ENCODE data around the gene ZNF831.

Gene ZNF831

GRCh38 chr20:59219211-59219610 is 55.6 kb downstream of the ZNF831 start:
- Histone ChIP-seq H3K4me3 (ENCODE audit: control insufficient read depth in 1 of 7, extremely low read depth in 1 of 7, insufficient read depth in 4 of 7, low read depth in 2 of 7, low read length in 6 of 7) (no peak overlapping the region), H3K9me3 (ENCODE audit: control extremely low read depth in 1 of 5, control insufficient read depth in 4 of 5, insufficient read depth in 2 of 5, low read depth in 1 of 5, low read length in 4 of 5) (no peaks in the 10 kb centered on the region), H3K4me1 (ENCODE audit: control extremely low read depth in 1 of 4, control insufficient read depth in 4 of 4, insufficient read depth in 4 of 4, low read length in 3 of 4) (peaks cover 0 to 20% (median 10%) of the 10 kb centered on the region in 4 experiments), H3K27ac (ENCODE audit: insufficient read depth in 1 of 2, low read depth in 1 of 2, low read length in 2 of 2, poor library complexity in 1 of 2, severe bottlenecking in 2 of 2) (no peak overlapping the region), H3K36me3 (ENCODE audit: control insufficient read depth in 4 of 4, insufficient read depth in 4 of 4, low read length in 3 of 4) (no peaks in the 10 kb centered on the region), H3K27me3 (replicated peaks in 2 of 5; ENCODE audit: control insufficient read depth in 4 of 5, insufficient read depth in 5 of 5, low read length in 4 of 5) (peaks cover 0 to 41% (median 7%) of the 10 kb centered on the region in 5 experiments)
- CTCF ChIA-PET, result no interaction called here
- 97% methylated on average over 8 of the region's 8 CpGs for WGBS (ENCODE audit: insufficient coverage)
- POLR2A ChIA-PET, result no interaction called here
- DNase-seq, result no peak

GRCh38 chr20:59220161-59220560 is 56.5 kb downstream of the ZNF831 start:
- CTCF ChIA-PET, result interaction anchor here (3.9 kb wide), 1 partner anchor 14 kb away, joined by 22 read pairs; no protein-coding TSS in a partner anchor
- Histone ChIP-seq H3K27ac (ENCODE audit: insufficient read depth in 1 of 2, low read depth in 1 of 2, low read length in 2 of 2, poor library complexity in 1 of 2, severe bottlenecking in 2 of 2) (no peak overlapping the region), H3K4me3 (ENCODE audit: control insufficient read depth in 1 of 7, extremely low read depth in 1 of 7, insufficient read depth in 4 of 7, low read depth in 2 of 7, low read length in 6 of 7) (no peak overlapping the region), H3K36me3 (ENCODE audit: control insufficient read depth in 4 of 4, insufficient read depth in 4 of 4, low read length in 3 of 4) (no peaks in the 10 kb centered on the region), H3K27me3 (replicated peaks in 2 of 5; ENCODE audit: control insufficient read depth in 4 of 5, insufficient read depth in 5 of 5, low read length in 4 of 5) (peaks cover 0 to 44% (median 7%) of the 10 kb centered on the region in 5 experiments), H3K4me1 (ENCODE audit: control extremely low read depth in 1 of 4, control insufficient read depth in 4 of 4, insufficient read depth in 4 of 4, low read length in 3 of 4) (peaks cover 0 to 19% (median 10%) of the 10 kb centered on the region in 4 experiments), H3K9me3 (ENCODE audit: control extremely low read depth in 1 of 5, control insufficient read depth in 4 of 5, insufficient read depth in 2 of 5, low read depth in 1 of 5, low read length in 4 of 5) (no peaks in the 10 kb centered on the region)
- 90% methylated on average over 5 of the region's 5 CpGs for WGBS (ENCODE audit: insufficient coverage)
- POLR2A ChIA-PET, result no interaction called here
- no peak for DNase-seq

GRCh38 chr20:59221049-59221706 is 57.6 kb downstream of the ZNF831 start:
- WGBS (ENCODE audit: insufficient coverage), result 87% methylated on average over 9 of the region's 9 CpGs
- no peaks in the 10 kb centered on the region for H3K36me3 ChIP-seq (ENCODE audit: control insufficient read depth in 4 of 4, insufficient read depth in 4 of 4, low read length in 3 of 4)
- H3K27me3 ChIP-seq (replicated peaks in 2 of 5; ENCODE audit: control insufficient read depth in 4 of 5, insufficient read depth in 5 of 5, low read length in 4 of 5), result peaks cover 0 to 51% (median 7%) of the 10 kb centered on the region in 5 experiments
- no peaks in the 10 kb centered on the region for H3K9me3 ChIP-seq (ENCODE audit: control extremely low read depth in 1 of 5, control insufficient read depth in 4 of 5, insufficient read depth in 2 of 5, low read depth in 1 of 5, low read length in 4 of 5)
- ChIA-PET CTCF (interaction anchor here (1.1 to 3.9 kb wide), 8 partner anchors 15 to 234 kb away, joined by 3 to 22 read pairs (median 4); no protein-coding TSS in a partner anchor), POLR2A (interaction anchor here (0.7 kb wide), 1 partner anchor 314 kb away, joined by 3 read pairs; no protein-coding TSS in a partner anchor)
- H3K27ac ChIP-seq (ENCODE audit: insufficient read depth in 1 of 2, low read depth in 1 of 2, low read length in 2 of 2, poor library complexity in 1 of 2, severe bottlenecking in 2 of 2), result no peak overlapping the region
- peak overlapping the region in 1 of 7 experiments; percentile 62 for H3K4me3 ChIP-seq (ENCODE audit: control insufficient read depth in 1 of 7, extremely low read depth in 1 of 7, insufficient read depth in 4 of 7, low read depth in 2 of 7, low read length in 6 of 7)
- H3K4me1 ChIP-seq (ENCODE audit: control extremely low read depth in 1 of 4, control insufficient read depth in 4 of 4, insufficient read depth in 4 of 4, low read length in 3 of 4), result peaks cover 0 to 18% (median 10%) of the 10 kb centered on the region in 4 experiments
- DNase-seq, result no peak

- DNase-seq, result peak in 1 of 3 donors; percentile 23
- no peaks in the 10 kb centered on the region for H3K36me3 ChIP-seq (ENCODE audit: control insufficient read depth in 4 of 4, insufficient read depth in 4 of 4, low read length in 3 of 4)
- ChIA-PET POLR2A (interaction anchor here (0.7 kb wide), 1 partner anchor 314 kb away, joined by 3 read pairs; no protein-coding TSS in a partner anchor), CTCF (interaction anchor here (0.6 to 3.9 kb wide), 15 partner anchors 10 to 351 kb away, joined by 3 to 22 read pairs (median 3); no protein-coding TSS in a partner anchor)
- no peak overlapping the region for H3K27ac ChIP-seq (ENCODE audit: insufficient read depth in 1 of 2, low read depth in 1 of 2, low read length in 2 of 2, poor library complexity in 1 of 2, severe bottlenecking in 2 of 2)
- H3K9me3 ChIP-seq (ENCODE audit: control extremely low read depth in 1 of 5, control insufficient read depth in 4 of 5, insufficient read depth in 2 of 5, low read depth in 1 of 5, low read length in 4 of 5), result no peaks in the 10 kb centered on the region
- peak overlapping the region in 6 of 7 experiments; percentile 35 to 71 (median 62) for H3K4me3 ChIP-seq (ENCODE audit: control insufficient read depth in 1 of 7, extremely low read depth in 1 of 7, insufficient read depth in 4 of 7, low read depth in 2 of 7, low read length in 6 of 7)
- 32% methylated on average over 18 of the region's 18 CpGs for WGBS (ENCODE audit: insufficient coverage)
- peaks cover 0 to 52% (median 7%) of the 10 kb centered on the region in 5 experiments for H3K27me3 ChIP-seq (replicated peaks in 2 of 5; ENCODE audit: control insufficient read depth in 4 of 5, insufficient read depth in 5 of 5, low read length in 4 of 5)
- H3K4me1 ChIP-seq (ENCODE audit: control extremely low read depth in 1 of 4, control insufficient read depth in 4 of 4, insufficient read depth in 4 of 4, low read length in 3 of 4), result peaks cover 0 to 18% (median 10%) of the 10 kb centered on the region in 4 experiments
Observed at GRCh38 chr20:59221707-59222252, 58.2 kb downstream of the ZNF831 start.

GRCh38 chr20:59222253-59223181 is 58.9 kb downstream of the ZNF831 start:
- CTCF ChIA-PET, result interaction anchor here (0.6 to 3.9 kb wide), 18 partner anchors 8 to 355 kb away, joined by 3 to 22 read pairs (median 3); no protein-coding TSS in a partner anchor
- Histone ChIP-seq H3K27ac (ENCODE audit: insufficient read depth in 1 of 2, low read depth in 1 of 2, low read length in 2 of 2, poor library complexity in 1 of 2, severe bottlenecking in 2 of 2) (no peak overlapping the region), H3K4me3 (ENCODE audit: control insufficient read depth in 1 of 7, extremely low read depth in 1 of 7, insufficient read depth in 4 of 7, low read depth in 2 of 7, low read length in 6 of 7) (peak overlapping the region in 6 of 7 experiments; percentile 35 to 71 (median 62)), H3K9me3 (ENCODE audit: control extremely low read depth in 1 of 5, control insufficient read depth in 4 of 5, insufficient read depth in 2 of 5, low read depth in 1 of 5, low read length in 4 of 5) (no peaks in the 10 kb centered on the region), H3K27me3 (replicated peaks in 2 of 5; ENCODE audit: control insufficient read depth in 4 of 5, insufficient read depth in 5 of 5, low read length in 4 of 5) (peaks cover 0 to 55% (median 7%) of the 10 kb centered on the region in 5 experiments), H3K4me1 (ENCODE audit: control extremely low read depth in 1 of 4, control insufficient read depth in 4 of 4, insufficient read depth in 4 of 4, low read length in 3 of 4) (peaks cover 0 to 18% (median 10%) of the 10 kb centered on the region in 4 experiments), H3K36me3 (ENCODE audit: control insufficient read depth in 4 of 4, insufficient read depth in 4 of 4, low read length in 3 of 4) (no peaks in the 10 kb centered on the region)
- DNase-seq, result peak; percentile 72 to 86 (median 83)
- 0% methylated on average over 34 of the region's 51 CpGs for WGBS (ENCODE audit: insufficient coverage)
- POLR2A ChIA-PET, result interaction anchor here (0.7 to 0.8 kb wide), 2 partner anchors 179 to 315 kb away, joined by 3 to 4 read pairs; no protein-coding TSS in a partner anchor

- peak in 2 of 3 donors; percentile 28 to 49 for DNase-seq
- Histone ChIP-seq H3K9me3 (ENCODE audit: control extremely low read depth in 1 of 5, control insufficient read depth in 4 of 5, insufficient read depth in 2 of 5, low read depth in 1 of 5, low read length in 4 of 5) (no peaks in the 10 kb centered on the region), H3K36me3 (ENCODE audit: control insufficient read depth in 4 of 4, insufficient read depth in 4 of 4, low read length in 3 of 4) (no peaks in the 10 kb centered on the region), H3K4me1 (ENCODE audit: control extremely low read depth in 1 of 4, control insufficient read depth in 4 of 4, insufficient read depth in 4 of 4, low read length in 3 of 4) (peaks cover 0 to 18% (median 10%) of the 10 kb centered on the region in 4 experiments), H3K27ac (ENCODE audit: insufficient read depth in 1 of 2, low read depth in 1 of 2, low read length in 2 of 2, poor library complexity in 1 of 2, severe bottlenecking in 2 of 2) (no peak overlapping the region), H3K4me3 (ENCODE audit: control insufficient read depth in 1 of 7, extremely low read depth in 1 of 7, insufficient read depth in 4 of 7, low read depth in 2 of 7, low read length in 6 of 7) (peak overlapping the region in 6 of 7 experiments; percentile 12 to 71 (median 62)), H3K27me3 (replicated peaks in 2 of 5; ENCODE audit: control insufficient read depth in 4 of 5, insufficient read depth in 5 of 5, low read length in 4 of 5) (peaks cover 0 to 55% (median 7%) of the 10 kb centered on the region in 5 experiments)
- ChIA-PET POLR2A (interaction anchor here (0.8 kb wide), 1 partner anchor 180 kb away, joined by 4 read pairs; no protein-coding TSS in a partner anchor), CTCF (interaction anchor here (1.1 to 3.9 kb wide), 8 partner anchors 9 to 356 kb away, joined by 3 to 22 read pairs (median 6); no protein-coding TSS in a partner anchor)
- 10% methylated on average over 15 of the region's 21 CpGs for WGBS (ENCODE audit: insufficient coverage)
Observed at GRCh38 chr20:59223182-59223601, 59.6 kb downstream of the ZNF831 start.

All from common myeloid progenitor, CD34-positive (primary cell).